Stomach (tissue), 4 donors: ENCODE results near the gene STK33.

ENCODE experiments used
- POLR2A ChIP-seq, 4 donors: fragments of 450-650 bp; IDR thresholded peaks; one replicate each; pipeline ENCODE4 v1.6.1; 2016; ENCODE audit warnings: antibody characterized with exemption in 4 of 4, control low read depth in 2 of 4, mild to moderate bottlenecking in 1 of 4, moderate library complexity in 1 of 4
- POLR2AphosphoS5 ChIP-seq, 3 donors: sonication (generic); formaldehyde crosslinking; IDR thresholded peaks; one replicate each; pipeline ENCODE4 v1.6.1; 2016; ENCODE audit warnings: antibody characterized with exemption in 3 of 3
- TF ChIP-seq, protein P1 (sequence below), 7 experiments: fragments of 450-650 bp in 4 of 7; fragments of 200-600 bp in 3 of 7; sonication (generic) in 3 of 7; IDR thresholded peaks; one replicate each; pipeline ENCODE4 v1.5.1; 2016 to 2019; ENCODE audit warnings: antibody characterized with exemption in 7 of 7, control low read depth in 2 of 7, mild to moderate bottlenecking in 1 of 7

DNA sequence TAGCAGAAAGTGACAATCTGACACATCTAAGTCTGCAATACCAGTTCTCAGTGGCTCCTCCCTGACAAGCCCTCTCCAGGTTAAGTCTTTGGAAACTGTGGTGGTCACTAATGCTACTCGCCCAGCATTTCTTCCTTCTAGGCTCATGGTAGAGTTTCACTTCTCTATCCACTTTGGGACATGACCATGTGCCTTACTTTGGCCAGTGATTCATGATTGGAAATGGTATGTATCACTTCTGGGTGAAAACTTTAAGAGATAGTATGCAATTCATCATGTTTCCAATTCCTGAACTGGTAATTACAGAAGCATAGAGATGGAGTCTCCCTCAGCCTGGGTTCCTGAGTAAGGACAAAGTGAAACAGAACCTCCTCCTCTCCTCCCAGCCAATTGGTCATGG is 178.8 kb downstream of the STK33 start:
- TF ChIP-seq, protein P1, sequence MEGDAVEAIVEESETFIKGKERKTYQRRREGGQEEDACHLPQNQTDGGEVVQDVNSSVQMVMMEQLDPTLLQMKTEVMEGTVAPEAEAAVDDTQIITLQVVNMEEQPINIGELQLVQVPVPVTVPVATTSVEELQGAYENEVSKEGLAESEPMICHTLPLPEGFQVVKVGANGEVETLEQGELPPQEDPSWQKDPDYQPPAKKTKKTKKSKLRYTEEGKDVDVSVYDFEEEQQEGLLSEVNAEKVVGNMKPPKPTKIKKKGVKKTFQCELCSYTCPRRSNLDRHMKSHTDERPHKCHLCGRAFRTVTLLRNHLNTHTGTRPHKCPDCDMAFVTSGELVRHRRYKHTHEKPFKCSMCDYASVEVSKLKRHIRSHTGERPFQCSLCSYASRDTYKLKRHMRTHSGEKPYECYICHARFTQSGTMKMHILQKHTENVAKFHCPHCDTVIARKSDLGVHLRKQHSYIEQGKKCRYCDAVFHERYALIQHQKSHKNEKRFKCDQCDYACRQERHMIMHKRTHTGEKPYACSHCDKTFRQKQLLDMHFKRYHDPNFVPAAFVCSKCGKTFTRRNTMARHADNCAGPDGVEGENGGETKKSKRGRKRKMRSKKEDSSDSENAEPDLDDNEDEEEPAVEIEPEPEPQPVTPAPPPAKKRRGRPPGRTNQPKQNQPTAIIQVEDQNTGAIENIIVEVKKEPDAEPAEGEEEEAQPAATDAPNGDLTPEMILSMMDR (IDR thresholded peaks at IDR 0.05) = no peak
- TF ChIP-seq POLR2A (IDR thresholded peaks at IDR 0.05) = no peak
- TF ChIP-seq POLR2AphosphoS5 (IDR thresholded peaks at IDR 0.05) = no peak
